ENCODE data around the gene GRK5.
"Not testable (repeated sequence)": the region's sequence is repeated elsewhere in the genome, so short reads cannot be mapped to it uniquely, and the experiment has no call there.

Gene GRK5

GRCh38 chr10:119222966-119223386, 15.6 kb downstream of the GRK5 start:
- FAIRE-seq = no peak

GRCh38 chr10:119225083-119225658, 17.8 kb downstream of the GRK5 start:
- FAIRE-seq = no peak

GRCh38 chr10:119227825-119228224, 20.5 kb downstream of the GRK5 start:
- no peak for FAIRE-seq

GRCh38 chr10:119231654-119232053, 24.3 kb downstream of the GRK5 start:
- no peak for FAIRE-seq

GRCh38 chr10:119232439-119232838, 25.1 kb downstream of the GRK5 start:
- FAIRE-seq = not testable (repeated sequence)

GRCh38 chr10:119233123-119233820, 25.9 kb downstream of the GRK5 start:
- FAIRE-seq = no peak

GRCh38 chr10:119233821-119234220, 26.4 kb downstream of the GRK5 start:
- FAIRE-seq = no peak

GRCh38 chr10:119235356-119235755, 28.0 kb downstream of the GRK5 start:
- no peak for FAIRE-seq

GRCh38 chr10:119237722-119238436, 30.5 kb downstream of the GRK5 start:
- no peak for FAIRE-seq

GRCh38 chr10:119238577-119238976, 31.2 kb downstream of the GRK5 start:
- no peak for FAIRE-seq

GRCh38 chr10:119239015-119239414, 31.6 kb downstream of the GRK5 start:
- not testable (repeated sequence) for FAIRE-seq

- FAIRE-seq = not testable (repeated sequence)
Observed at GRCh38 chr10:119239630-119240029, 32.3 kb downstream of the GRK5 start.

- FAIRE-seq = no peak
Observed at GRCh38 chr10:119241066-119241465, 33.7 kb downstream of the GRK5 start.

- FAIRE-seq = no peak
Observed at GRCh38 chr10:119242186-119242585, 34.8 kb downstream of the GRK5 start.

- FAIRE-seq = no peak
Observed at GRCh38 chr10:119243488-119243887, 36.1 kb downstream of the GRK5 start.

GRCh38 chr10:119243967-119244366, 36.6 kb downstream of the GRK5 start:
- no peak for FAIRE-seq

- FAIRE-seq = no peak
Observed at GRCh38 chr10:119245272-119245671, 37.9 kb downstream of the GRK5 start.

- no peak for FAIRE-seq
Observed at GRCh38 chr10:119246862-119247549, 39.6 kb downstream of the GRK5 start.

- FAIRE-seq = no peak
Observed at GRCh38 chr10:119247550-119247894, 40.2 kb downstream of the GRK5 start.

GRCh38 chr10:119248184-119248583, 40.8 kb downstream of the GRK5 start:
- FAIRE-seq = no peak

- no peak for FAIRE-seq
Observed at GRCh38 chr10:119248681-119249080, 41.3 kb downstream of the GRK5 start.

GRCh38 chr10:119250641-119251314, 43.4 kb downstream of the GRK5 start:
- FAIRE-seq = no peak

- FAIRE-seq = no peak
Observed at GRCh38 chr10:119251315-119251708, 43.9 kb downstream of the GRK5 start.

All from islet of Langerhans (tissue), 1 donor.